ENCODE measurements around the gene TMUB1.

DNA sequence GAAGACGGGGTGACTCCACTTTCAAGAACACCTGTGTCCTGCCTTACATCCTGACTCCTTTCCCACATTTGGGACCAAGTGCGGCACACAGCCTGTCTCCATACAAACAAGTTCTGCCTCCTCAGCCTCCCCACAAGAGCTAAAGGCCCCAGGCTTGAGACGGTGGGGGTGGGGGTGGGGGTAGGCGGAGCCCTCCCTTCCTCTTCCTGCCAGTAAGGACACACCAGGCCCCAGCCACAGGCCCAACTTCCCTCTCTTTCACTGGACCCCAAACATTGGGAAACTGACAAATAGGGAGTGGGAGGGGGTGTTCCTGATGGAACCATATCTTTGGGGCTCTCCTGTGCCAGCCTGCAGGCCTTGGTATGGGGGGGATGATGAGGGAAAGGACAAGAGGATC lies 30.2 kb downstream of the TMUB1 start:
- TF ChIP-seq, protein P1, sequence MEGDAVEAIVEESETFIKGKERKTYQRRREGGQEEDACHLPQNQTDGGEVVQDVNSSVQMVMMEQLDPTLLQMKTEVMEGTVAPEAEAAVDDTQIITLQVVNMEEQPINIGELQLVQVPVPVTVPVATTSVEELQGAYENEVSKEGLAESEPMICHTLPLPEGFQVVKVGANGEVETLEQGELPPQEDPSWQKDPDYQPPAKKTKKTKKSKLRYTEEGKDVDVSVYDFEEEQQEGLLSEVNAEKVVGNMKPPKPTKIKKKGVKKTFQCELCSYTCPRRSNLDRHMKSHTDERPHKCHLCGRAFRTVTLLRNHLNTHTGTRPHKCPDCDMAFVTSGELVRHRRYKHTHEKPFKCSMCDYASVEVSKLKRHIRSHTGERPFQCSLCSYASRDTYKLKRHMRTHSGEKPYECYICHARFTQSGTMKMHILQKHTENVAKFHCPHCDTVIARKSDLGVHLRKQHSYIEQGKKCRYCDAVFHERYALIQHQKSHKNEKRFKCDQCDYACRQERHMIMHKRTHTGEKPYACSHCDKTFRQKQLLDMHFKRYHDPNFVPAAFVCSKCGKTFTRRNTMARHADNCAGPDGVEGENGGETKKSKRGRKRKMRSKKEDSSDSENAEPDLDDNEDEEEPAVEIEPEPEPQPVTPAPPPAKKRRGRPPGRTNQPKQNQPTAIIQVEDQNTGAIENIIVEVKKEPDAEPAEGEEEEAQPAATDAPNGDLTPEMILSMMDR (IDR thresholded peaks at IDR 0.05; ENCODE audit: insufficient read depth, low read length, poor library complexity, severe bottlenecking), result no peak
- TF ChIP-seq EZH2phosphoT487 (conservative IDR thresholded peaks at IDR 0.05; ENCODE audit: low read length), result no peak

Measured in SU-DHL-6 (cell line).